ENCODE results near the gene HPCAL1.
A peak's percentile ranks its signal among the peaks of the same experiment; 100 is the strongest.

HPCAL1 gene

DNA sequence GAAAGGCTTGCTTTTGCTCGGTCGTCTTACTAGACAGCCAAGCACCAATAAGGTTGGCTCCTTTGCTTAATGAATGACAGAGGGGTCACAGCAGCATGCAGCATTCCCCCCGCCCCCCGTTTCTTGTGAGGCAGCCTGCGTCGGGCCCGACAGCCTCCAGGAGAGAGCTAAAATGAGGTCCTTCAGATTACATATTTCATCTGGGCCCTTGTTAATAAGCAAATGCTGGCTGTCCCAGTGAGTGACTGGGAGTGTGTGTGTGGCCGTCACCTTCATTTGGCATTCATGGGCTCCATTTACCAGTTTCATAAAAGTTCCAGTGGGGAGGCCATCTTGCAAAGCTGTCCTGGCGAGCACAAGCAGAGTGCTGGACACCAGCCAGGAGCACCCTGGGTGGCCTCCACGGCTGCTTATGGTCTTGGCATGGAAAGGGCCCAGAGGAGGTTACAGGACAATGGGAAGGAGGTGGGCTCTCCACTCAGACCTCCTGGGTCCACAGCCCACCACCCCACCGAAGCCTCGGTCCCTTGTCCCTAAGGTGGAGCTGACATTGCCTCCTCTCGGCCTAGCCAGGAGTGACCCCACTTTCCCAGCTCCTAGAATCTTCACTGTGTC, 108.2 kb downstream of the HPCAL1 start:
- peak in 1 of 2 experiments; percentile 12 for DNase-seq

DNA sequence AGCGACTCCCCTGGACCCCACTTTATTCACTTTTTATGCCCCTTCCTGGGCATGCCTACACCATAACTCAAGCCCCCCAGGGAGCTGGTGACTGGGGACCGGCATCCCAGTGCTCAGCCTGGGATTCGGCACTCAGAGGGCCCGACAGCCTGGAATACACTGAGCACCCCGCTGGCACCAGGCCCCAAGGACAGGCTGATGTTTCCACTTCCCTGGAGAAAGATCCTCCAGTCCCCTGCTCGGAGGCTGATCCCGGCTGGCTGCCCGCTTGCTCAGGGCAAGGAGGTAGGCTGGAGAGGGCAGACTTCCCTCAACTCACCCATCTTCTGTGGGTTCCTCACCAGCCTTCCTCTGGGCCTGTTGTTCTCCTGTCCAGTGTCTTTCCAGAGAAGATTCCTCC, 108.9 kb downstream of the HPCAL1 start:
- DNase-seq, result no peak

GRCh38 chr2:10412380-10412779, 109.7 kb downstream of the HPCAL1 start:
- peak; percentile 35 to 50 for DNase-seq

GRCh38 chr2:10413503-10413902, 110.8 kb downstream of the HPCAL1 start:
- DNase-seq, result peak in 1 of 2 experiments; percentile 20

GRCh38 chr2:10413991-10414451, 111.3 kb downstream of the HPCAL1 start:
- peak in 1 of 2 experiments; percentile 46 for DNase-seq

DNA sequence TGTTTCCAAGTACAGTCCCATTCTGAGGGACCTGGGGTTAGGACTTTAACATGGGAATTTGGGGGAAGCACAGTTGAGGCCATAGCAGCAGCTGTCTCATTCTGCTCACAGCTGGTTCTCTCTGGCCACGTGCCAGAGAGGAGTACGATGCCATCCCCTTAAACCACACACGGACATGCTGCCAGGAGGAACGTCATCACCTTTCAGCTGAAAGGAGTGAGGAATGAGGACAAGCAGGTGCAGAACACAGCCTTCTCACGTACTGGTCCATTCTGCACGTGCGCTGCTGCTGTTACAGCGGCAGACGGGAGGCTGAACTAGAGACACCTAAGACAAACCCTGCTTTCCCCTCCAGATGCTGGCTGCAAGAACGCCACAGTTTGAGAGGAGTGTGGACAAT, 111.9 kb downstream of the HPCAL1 start:
- peak; percentile 98 for DNase-seq

- peak; percentile 56 to 73 for DNase-seq
These were observed 112.3 kb downstream of the HPCAL1 start for GRCh38 chr2:10415048-10415447.

DNA sequence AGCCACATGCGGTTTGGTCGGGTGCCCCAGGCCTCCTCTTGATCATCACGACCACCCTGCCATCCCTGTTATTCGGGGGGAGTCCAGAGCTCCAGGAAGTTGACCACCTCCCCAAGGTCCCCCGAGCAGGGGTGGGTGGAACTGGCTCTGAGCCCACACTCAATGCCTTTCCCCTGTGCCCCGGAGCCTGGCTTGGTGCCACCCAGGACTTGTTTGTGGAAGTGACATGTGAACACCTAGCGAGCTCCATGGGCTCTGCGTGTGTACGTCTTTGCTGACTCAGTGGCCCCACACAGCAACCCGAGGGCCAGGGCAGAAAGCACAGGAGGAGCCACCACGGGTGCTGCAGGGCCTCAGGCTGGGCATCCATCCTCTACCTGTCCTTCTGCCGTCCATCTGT, 112.9 kb downstream of the HPCAL1 start:
- DNase-seq, result peak in 1 of 2 experiments; percentile 30

- DNase-seq, result no peak
These were observed 115.0 kb downstream of the HPCAL1 start for GRCh38 chr2:10417551-10418335.

DNA sequence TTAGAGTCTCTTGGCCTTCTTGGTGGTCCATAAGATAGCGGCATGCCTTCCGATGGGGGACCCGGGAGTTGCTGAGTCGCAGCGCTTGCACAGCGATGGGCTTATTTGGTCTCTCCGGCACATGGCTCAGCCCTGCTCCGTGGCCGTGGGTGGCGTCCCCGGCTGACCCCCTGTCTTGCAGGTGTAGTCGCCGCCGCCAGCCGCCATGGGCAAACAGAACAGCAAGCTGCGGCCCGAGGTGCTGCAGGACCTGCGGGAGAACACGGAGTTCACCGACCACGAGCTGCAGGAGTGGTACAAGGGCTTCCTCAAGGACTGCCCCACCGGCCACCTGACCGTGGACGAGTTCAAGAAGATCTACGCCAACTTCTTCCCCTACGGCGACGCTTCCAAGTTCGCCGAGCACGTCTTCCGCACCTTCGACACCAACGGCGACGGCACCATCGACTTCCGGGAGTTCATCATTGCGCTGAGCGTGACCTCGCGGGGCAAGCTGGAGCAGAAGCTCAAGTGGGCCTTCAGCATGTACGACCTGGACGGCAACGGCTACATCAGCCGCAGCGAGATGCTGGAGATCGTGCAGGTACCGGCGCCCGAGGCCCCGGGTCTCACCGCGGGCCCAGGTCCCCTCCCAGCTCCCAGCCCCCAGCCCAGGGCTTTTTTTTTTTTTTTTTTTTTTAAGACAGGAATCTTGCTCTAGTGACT, 117.0 kb downstream of the HPCAL1 start:
- no peak for DNase-seq

GRCh38 chr2:10422251-10422650, 119.5 kb downstream of the HPCAL1 start:
- no peak for DNase-seq

GRCh38 chr2:10422732-10423399, 120.2 kb downstream of the HPCAL1 start:
- no peak for DNase-seq

- no peak for DNase-seq
These were observed 120.7 kb downstream of the HPCAL1 start for GRCh38 chr2:10423400-10423774.

DNA sequence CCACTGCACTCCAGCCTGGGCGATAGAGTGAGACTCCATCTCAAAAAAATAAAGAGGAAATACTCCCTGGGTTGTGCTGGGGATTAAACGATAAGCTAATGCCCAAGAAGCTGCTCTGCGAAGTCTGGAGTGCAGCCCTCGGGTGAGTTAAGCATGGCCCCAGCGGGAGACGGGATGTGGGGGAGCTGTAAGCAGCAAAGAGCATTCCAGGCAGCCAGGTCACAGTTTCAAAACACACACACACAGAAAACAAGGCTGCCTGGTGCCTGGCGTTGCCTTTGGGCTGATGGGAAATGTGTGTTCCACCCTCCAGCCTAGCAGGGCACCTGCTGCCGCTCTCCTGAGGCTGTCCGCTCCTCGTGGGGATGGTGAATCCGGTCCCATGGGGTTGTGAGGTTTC, 121.3 kb downstream of the HPCAL1 start:
- DNase-seq, result no peak

- DNase-seq, result no peak
These were observed 122.3 kb downstream of the HPCAL1 start for GRCh38 chr2:10424916-10425505.

- DNase-seq, result no peak
These were observed 123.0 kb downstream of the HPCAL1 start for GRCh38 chr2:10425699-10426098.

DNA sequence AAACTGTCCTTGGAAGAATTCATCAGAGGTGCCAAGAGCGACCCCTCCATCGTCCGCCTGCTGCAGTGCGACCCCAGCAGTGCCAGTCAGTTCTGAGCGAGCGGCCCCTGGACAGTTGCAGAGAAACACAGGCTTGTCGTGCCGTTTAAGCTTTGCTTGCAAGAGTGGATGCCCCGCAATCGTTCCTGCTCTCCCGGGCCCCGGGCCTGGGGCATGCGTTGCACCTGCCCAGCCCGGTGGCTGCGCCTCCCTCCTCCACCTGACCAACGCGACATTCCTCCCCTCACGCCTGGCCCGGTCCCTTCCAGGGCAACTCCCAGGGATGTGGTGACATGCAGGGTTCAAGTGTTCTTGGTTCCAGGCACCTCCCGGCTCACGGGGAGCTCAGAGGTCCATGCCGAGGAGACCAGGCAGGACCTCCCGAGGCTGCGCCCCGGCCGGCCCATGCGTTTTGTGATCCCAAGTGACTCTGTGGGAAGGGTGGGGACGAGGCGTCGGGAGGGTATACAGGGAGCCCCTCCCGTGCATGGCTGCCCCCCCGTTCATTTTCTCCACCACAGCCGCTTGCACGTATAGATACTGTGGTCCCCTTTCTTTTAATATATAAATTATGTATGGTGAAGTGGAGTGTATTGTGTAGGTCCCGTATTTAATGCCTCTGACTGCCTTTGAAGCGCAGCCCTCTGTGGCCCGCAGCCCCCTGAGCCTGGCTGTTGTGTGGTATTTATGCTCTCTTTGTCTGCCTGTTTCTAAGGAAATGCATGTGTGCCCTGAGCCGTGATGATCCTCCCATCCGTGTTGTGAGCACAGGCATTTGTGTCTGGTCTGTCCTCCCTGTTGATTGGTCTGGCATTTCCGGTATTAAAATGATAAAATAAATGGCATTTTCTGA, 124.3 kb downstream of the HPCAL1 start:
- DNase-seq, result no peak

- no peak for DNase-seq
These were observed 124.9 kb downstream of the HPCAL1 start for GRCh38 chr2:10427618-10427949.

- no peak for DNase-seq
These were observed 125.7 kb downstream of the HPCAL1 start for GRCh38 chr2:10428355-10428754.

DNA sequence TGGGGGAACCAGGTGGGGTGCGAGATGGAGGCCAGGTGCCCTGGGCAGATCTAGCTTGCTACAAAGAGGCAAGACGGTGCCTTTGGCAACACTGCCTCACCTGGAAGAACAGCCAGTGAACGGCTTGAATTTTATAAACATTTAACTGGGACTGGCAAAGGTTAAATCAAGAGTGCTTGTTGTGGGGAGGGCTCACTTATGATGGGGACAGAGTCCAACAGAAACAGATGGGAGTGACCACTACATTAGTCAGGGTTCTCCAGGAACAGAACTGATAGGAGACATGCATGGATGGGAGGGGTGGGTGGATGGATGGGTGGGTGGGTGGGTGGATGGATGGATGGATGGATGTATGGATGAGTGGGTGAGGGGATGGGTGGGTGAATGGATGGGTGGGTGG, 126.2 kb downstream of the HPCAL1 start:
- no peak for DNase-seq

DNA sequence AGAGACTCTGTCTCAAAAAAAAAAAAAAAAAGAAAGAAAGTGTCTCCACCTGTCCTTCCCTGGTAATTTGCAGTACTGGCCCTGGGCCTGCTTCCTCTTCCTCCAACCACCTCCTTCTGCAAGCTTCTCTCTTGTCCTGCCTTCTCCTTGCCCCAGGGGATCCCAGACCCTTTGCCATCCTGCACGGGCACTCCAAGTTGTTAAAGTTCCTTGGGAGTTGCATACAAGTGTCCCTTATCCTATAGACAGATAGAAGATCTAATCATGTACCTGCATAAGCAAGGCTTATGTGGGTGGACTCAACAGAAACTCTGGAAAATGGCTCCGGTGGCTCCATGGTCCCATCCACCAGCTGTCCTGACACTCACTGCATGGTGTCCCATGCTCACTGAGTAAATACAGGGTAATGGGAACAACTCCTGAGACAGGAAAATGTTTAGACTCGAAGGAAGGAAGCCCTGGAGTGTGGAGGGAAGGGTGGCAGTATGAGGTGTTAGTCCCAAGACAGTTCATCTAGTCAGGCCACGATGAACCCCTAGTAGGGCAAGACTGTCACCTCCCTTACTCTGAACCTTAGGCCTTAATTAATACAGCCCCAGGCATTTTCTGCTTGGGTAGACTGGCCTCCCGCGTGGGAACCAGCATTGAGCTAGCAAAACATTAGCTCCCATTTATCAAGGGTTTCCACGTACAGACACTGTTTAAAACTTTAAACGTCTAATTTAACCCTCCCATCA, 128.3 kb downstream of the HPCAL1 start:
- no peak for DNase-seq

All from SHP77 (cell line).